Smooth muscle cell (in vitro differentiated cells): Measurements from ENCODE around the gene ABHD16A. TPM values are rescaled to one million over a fixed set of nuclear protein-coding genes. Genes with fewer than 3 reads are reported as not detected.

Experiments used
- DNase-seq: peaks from one replicate; lab custom pipeline; 2025; ENCODE audit not compliant: unreplicated experiment; lab: John Stamatoyannopoulos, UW
- H2AFZ ChIP-seq: fragments of 200-600 bp; sonication (generic); 2 replicates; pipeline ENCODE4 v1.6.0; 2016; ENCODE audit warnings: antibody characterized with exemption, low read depth, mild to moderate bottlenecking
- H3F3A ChIP-seq: fragments of 200-600 bp; sonication (generic); 2 replicates; pipeline ENCODE4 v1.6.0; 2017; ENCODE audit warnings: antibody characterized with exemption, low read depth
- H3K27ac ChIP-seq: fragments of 200-600 bp; sonication (generic); 2 replicates; pipeline ENCODE4 v1.5.1; 2016; ENCODE audit warnings: low read depth, mild to moderate bottlenecking
- H3K27me3 ChIP-seq: fragments of 200-600 bp; sonication (generic); 2 replicates; pipeline ENCODE4 v1.6.1; 2016; ENCODE audit warnings: low read depth, mild to moderate bottlenecking
- H3K36me3 ChIP-seq: fragments of 200-600 bp; sonication (generic); 2 replicates; pipeline ENCODE4 v1.5.1; 2016; ENCODE audit warnings: low read depth
- H3K4me1 ChIP-seq: fragments of 200-600 bp; sonication (generic); 2 replicates; pipeline ENCODE4 v1.5.1; 2016; ENCODE audit warnings: low read depth
- H3K4me2 ChIP-seq: fragments of 200-600 bp; sonication (generic); 2 replicates; pipeline ENCODE4 v1.6.0; 2016; ENCODE audit warnings: mild to moderate bottlenecking
- H3K4me3 ChIP-seq: fragments of 200-600 bp; sonication (generic); 2 replicates; pipeline ENCODE4 v1.5.1; 2016; ENCODE audit warnings: mild to moderate bottlenecking
- H3K79me2 ChIP-seq: fragments of 200-600 bp; sonication (generic); 2 replicates; pipeline ENCODE4 v1.6.0; 2016; ENCODE audit warnings: low read depth, mild to moderate bottlenecking
- H3K9ac ChIP-seq: fragments of 200-600 bp; sonication (generic); 2 replicates; pipeline ENCODE4 v1.6.0; 2016; ENCODE audit warnings: low read depth
- H3K9me3 ChIP-seq: fragments of 200-600 bp; sonication (generic); replicated peaks from 2 replicates; pipeline ENCODE4 v1.5.1; 2016; ENCODE audit warnings: low read depth
- H4K20me1 ChIP-seq: fragments of 200-600 bp; sonication (generic); 2 replicates; pipeline ENCODE4 v1.6.0; 2016; ENCODE audit warnings: low read depth
- whole genome bisulfite sequencing: methylation state at CpG from one replicate; pipeline ENCODE4 v1.1.7; 2016; ENCODE audit warnings: low lambda C conversion rate; 5-methylcytosine and 5-hydroxymethylcytosine counted together
- polyA plus RNA-seq: library from polyadenylated mRNA; unstranded; fragments of >200 nt; fragmentation: Nextera tagmentation; extraction: Ambion mirVana; gene quantifications from 2 replicates; pipeline ENCODE4 v1.2.1, GENCODE V29; 2016
- total RNA-seq: library from RNA; depleted of rRNA; stranded (reverse); fragments of >200 nt; gene quantifications from 2 replicates; pipeline ENCODE4 v1.2.3, GENCODE V29; 2014
- TF ChIP-seq, protein P1 (sequence below): fragments of 200-600 bp; sonication (generic); IDR thresholded peaks from 2 replicates; pipeline ENCODE4 v1.5.1; 2017; ENCODE audit warnings: borderline replicate concordance, mild to moderate bottlenecking, antibody characterized with exemption; ENCODE audit not compliant: insufficient read depth, poor library complexity, severe bottlenecking

ABHD16A gene
- total and polyA plus RNA-seq, 2 experiments from 2014 or later = 24.9 to 39.9 TPM

DNA sequence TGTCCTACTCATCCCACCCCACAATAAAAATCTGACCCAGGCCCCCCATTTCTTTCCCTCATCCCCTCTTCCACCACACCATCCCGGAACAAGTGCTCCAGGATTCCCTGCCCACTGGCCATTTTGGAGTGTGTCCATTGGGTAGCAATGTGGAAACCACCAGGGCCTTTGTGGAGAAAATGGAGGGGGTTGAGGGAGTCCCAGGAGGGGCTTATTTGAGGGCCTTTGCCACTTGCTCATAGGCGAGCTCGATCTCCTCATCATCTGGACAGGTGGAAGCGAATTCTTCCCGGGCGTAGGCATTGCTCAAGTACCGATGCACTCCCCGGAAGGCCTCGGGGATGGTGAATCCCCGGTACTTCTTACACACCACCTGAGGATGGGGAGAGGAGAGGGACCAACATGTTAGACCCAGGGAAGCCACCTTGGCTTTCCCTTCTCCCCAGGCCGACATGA is 27.5 kb upstream of the ABHD16A start:
- WGBS = 91% methylated on average over 11 of the region's 11 CpGs
- Histone ChIP-seq H3K36me3 (no peaks in the 10 kb centered on the region), H3K9ac (no peak overlapping the region), H2AFZ (no peak overlapping the region), H3K4me1 (peaks cover 20% of the 10 kb centered on the region), H3K79me2 (peaks cover 40% of the 10 kb centered on the region), H3K27ac (peak overlapping the region; percentile 79), H3F3A (peaks cover 55% of the 10 kb centered on the region), H3K4me2 (peak overlapping the region; percentile 95), H4K20me1 (peaks cover 56% of the 10 kb centered on the region), H3K9me3 (no peaks in the 10 kb centered on the region), H3K4me3 (peak overlapping the region; percentile 89), H3K27me3 (no peaks in the 10 kb centered on the region)
- DNase-seq = no peak
- TF ChIP-seq, protein P1, sequence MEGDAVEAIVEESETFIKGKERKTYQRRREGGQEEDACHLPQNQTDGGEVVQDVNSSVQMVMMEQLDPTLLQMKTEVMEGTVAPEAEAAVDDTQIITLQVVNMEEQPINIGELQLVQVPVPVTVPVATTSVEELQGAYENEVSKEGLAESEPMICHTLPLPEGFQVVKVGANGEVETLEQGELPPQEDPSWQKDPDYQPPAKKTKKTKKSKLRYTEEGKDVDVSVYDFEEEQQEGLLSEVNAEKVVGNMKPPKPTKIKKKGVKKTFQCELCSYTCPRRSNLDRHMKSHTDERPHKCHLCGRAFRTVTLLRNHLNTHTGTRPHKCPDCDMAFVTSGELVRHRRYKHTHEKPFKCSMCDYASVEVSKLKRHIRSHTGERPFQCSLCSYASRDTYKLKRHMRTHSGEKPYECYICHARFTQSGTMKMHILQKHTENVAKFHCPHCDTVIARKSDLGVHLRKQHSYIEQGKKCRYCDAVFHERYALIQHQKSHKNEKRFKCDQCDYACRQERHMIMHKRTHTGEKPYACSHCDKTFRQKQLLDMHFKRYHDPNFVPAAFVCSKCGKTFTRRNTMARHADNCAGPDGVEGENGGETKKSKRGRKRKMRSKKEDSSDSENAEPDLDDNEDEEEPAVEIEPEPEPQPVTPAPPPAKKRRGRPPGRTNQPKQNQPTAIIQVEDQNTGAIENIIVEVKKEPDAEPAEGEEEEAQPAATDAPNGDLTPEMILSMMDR = no peak

DNA sequence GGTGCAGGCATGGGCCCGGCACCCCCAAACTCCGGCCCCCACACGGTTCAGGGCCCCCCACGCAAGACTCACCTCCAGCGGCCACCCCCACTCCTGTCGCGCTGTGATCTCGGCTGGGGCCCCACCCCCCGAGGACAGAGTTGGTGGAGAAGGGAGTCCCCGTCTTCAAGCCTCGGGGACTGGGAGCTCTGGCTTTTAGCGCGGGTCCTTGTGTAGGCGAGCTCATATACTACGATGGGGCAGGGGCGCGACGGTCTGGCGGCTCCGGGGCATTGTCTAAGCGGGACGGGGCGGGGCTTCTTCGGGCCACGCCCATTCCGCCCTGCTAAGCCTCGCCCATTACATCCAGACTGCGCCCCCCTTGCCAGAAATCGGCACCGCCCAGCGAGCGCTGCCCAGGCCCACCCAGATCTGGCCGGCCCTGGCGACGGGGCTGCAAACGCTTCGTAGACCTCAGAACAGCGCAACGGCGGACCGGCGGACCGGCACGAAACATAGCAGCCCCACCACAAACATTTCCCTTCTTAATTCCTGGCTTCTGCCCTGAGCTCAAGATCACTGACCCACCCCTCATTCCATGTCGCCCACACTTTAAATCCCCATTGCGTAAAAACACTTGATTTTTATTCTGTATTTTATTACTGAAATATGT is 27.0 kb upstream of the ABHD16A start:
- WGBS = 3% methylated on average over 42 of the region's 46 CpGs
- H4K20me1 ChIP-seq = peaks cover 56% of the 10 kb centered on the region

DNA sequence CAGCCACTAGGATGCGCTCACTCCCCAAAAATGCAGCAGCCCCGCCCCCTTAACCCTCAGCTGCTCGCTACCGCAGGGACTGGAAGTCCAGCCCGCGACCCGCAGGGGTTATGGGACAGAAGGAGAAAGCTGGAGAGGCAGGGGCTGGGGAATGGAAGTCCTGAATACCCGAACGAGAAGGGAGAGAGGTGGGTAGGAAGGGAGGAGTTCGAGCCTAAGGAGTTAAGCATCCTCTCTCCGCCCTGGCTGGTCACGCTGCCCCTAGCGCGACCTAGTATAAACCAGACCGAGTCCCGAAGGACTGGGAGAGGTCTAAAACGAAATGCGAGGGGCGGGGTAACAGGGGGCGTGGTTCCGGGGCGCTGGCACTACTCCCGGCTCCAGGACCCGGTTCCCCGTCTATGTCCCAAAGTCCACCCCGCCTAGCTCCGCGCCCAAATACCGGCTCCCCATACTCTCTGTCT is 26.4 kb upstream of the ABHD16A start:
- H3K9ac ChIP-seq = peak overlapping the region; percentile 48
- peaks cover 50% of the 10 kb centered on the region for H3F3A ChIP-seq
- DNase-seq = peak; percentile 87
- 1% methylated on average over 22 of the region's 29 CpGs for WGBS
- H3K79me2 ChIP-seq = peaks cover 30% of the 10 kb centered on the region
- H2AFZ ChIP-seq = no peak overlapping the region
- no peaks in the 10 kb centered on the region for H3K9me3 ChIP-seq
- TF ChIP-seq, protein P1 = peak; percentile 66
- H3K4me1 ChIP-seq = peaks cover 20% of the 10 kb centered on the region
- H3K27me3 ChIP-seq = no peaks in the 10 kb centered on the region
- peak overlapping the region; percentile 79 for H3K27ac ChIP-seq
- H3K4me3 ChIP-seq = peak overlapping the region; percentile 89
- H4K20me1 ChIP-seq = peaks cover 51% of the 10 kb centered on the region
- H3K4me2 ChIP-seq = peak overlapping the region; percentile 95
- no peaks in the 10 kb centered on the region for H3K36me3 ChIP-seq

More for the DNA sequence above, 27.0 kb upstream of the ABHD16A start:
- H3K36me3 ChIP-seq = no peaks in the 10 kb centered on the region
- H3K27me3 ChIP-seq = no peaks in the 10 kb centered on the region
- peak overlapping the region; percentile 79 for H3K27ac ChIP-seq
- peak; percentile 85 for DNase-seq
- TF ChIP-seq, protein P1 = no peak
- H3F3A ChIP-seq = peaks cover 55% of the 10 kb centered on the region
- H3K79me2 ChIP-seq = peaks cover 36% of the 10 kb centered on the region
- no peak overlapping the region for H2AFZ ChIP-seq
- no peaks in the 10 kb centered on the region for H3K9me3 ChIP-seq
- H3K4me2 ChIP-seq = peak overlapping the region; percentile 95
- H3K4me3 ChIP-seq = peak overlapping the region; percentile 89
- peak overlapping the region; percentile 48 for H3K9ac ChIP-seq
- H3K4me1 ChIP-seq = peaks cover 20% of the 10 kb centered on the region
